ENCODE measurements around the gene ANO7. TPM values are rescaled to one million over a fixed set of nuclear protein-coding genes. Genes with fewer than 3 reads are reported as not detected.

ANO7 gene
- total RNA-seq, 1 donor from 2014 or later: 3.3 TPM

DNA sequence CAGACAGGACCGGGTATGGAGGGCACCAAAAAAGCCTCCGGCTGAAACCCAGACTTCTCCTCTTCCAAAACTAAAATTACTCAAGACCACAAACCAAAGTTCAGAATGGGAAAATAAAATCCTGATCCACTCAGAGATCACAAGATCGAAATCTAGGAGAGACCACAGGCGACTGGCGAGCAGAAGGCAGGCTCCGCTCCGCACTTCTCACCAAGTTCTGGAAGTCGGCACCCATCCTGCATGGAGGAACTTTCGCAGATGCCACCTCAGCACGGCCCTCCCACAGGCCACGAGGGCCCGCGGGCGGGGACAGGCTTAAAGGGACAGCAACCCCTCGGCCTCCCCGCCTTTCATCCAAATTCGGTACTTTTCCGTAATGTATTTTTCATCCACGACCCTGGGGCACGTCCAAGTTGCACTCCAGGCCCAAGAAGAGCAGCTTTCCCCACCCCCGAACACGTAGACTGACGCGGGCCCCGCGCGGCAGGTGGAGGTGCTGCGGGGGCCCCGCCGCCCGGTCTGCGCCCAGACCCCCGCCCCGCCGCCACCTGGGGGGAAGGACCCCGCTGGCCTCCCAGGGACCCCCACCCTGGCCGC is 83.3 kb downstream of the ANO7 start:
- Mint-ChIP-seq H3K9me3 (peaks cover 7% of the 10 kb centered on the region), H3K4me1 (ENCODE audit: unreplicated experiment) (peaks cover 43% of the 10 kb centered on the region), H3K4me3 (peak overlapping the region; percentile 96), H3K36me3 (peaks cover 32% of the 10 kb centered on the region), H3K27me3 (no peaks in the 10 kb centered on the region), H3K27ac (peak overlapping the region; percentile 98)
- no peak for TF ChIP-seq CTCF (conservative IDR thresholded peaks at IDR 0.05)
- DNase-seq (ENCODE audit: extremely low spot score, unreplicated experiment): peak; percentile 77

GRCh38 chr2:241272303-241273209 is 84.1 kb downstream of the ANO7 start:
- Mint-ChIP-seq H3K9me3 (peaks cover 7% of the 10 kb centered on the region), H3K4me1 (ENCODE audit: unreplicated experiment) (peaks cover 43% of the 10 kb centered on the region), H3K36me3 (peaks cover 34% of the 10 kb centered on the region), H3K27me3 (no peaks in the 10 kb centered on the region), H3K4me3 (peak overlapping the region; percentile 86), H3K27ac (peak overlapping the region; percentile 81)
- DNase-seq (ENCODE audit: extremely low spot score, unreplicated experiment): peak; percentile 77
- TF ChIP-seq CTCF (conservative IDR thresholded peaks at IDR 0.05): no peak

DNA sequence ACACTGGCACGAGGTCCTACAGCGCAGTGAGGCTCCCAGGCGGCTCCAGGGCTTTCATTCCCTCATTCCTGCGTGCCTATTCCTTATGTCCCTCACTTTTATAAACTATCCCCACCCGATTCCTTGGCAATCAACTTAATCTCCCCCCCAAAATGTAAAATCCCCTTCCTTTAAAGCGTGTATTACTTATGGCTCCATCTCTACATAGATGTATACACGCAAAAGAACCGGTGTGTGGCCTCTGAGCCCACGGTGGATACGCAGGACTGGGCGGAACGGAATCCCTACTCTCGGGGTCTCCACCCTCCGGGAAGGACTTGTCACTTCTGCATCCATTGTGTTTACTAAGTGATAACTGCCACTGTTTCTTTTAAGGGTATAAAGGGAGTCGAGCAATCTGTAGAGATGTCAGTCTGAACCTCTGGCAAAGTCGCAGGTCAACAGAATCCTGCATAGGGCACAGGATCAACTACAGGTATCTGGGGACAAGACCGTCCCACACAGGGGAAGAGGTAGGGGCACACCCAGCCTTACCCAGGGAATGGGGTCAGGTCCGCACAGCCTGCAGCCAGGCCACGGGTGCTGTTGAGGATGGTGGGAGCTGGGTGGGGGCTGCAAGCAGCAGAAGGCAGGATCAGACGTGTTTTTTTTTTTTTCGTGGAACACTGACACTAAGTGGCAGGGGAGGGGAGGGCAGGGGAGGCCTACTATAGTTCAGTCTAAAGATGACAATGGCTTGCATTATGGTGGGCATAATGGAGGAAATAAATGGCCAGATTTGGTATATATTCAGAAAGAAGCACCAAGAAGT is 84.9 kb downstream of the ANO7 start:
- Mint-ChIP-seq H3K9me3 (peaks cover 7% of the 10 kb centered on the region), H3K27ac (peak overlapping the region; percentile 81), H3K4me3 (peak overlapping the region; percentile 86), H3K27me3 (no peaks in the 10 kb centered on the region), H3K4me1 (ENCODE audit: unreplicated experiment) (peaks cover 39% of the 10 kb centered on the region), H3K36me3 (peaks cover 26% of the 10 kb centered on the region)
- TF ChIP-seq CTCF (conservative IDR thresholded peaks at IDR 0.05): no peak
- no peak for DNase-seq (ENCODE audit: extremely low spot score, unreplicated experiment)

- peak overlapping the region; percentile 81 for H3K27ac Mint-ChIP-seq
- peaks cover 34% of the 10 kb centered on the region for H3K4me1 Mint-ChIP-seq (ENCODE audit: unreplicated experiment)
- no peaks in the 10 kb centered on the region for H3K27me3 Mint-ChIP-seq
- peaks cover 26% of the 10 kb centered on the region for H3K36me3 Mint-ChIP-seq
- DNase-seq (ENCODE audit: extremely low spot score, unreplicated experiment): no peak
- peaks cover 7% of the 10 kb centered on the region for H3K9me3 Mint-ChIP-seq
- peak overlapping the region; percentile 86 for H3K4me3 Mint-ChIP-seq
- no peak for TF ChIP-seq CTCF (conservative IDR thresholded peaks at IDR 0.05)
Observed at GRCh38 chr2:241274127-241274526, 85.7 kb downstream of the ANO7 start.

Other genes with a start within 250 kb of the ANO7 start
- gene SNED1, start 190.1 kb upstream of the ANO7 start, total RNA-seq (ENCODE audit: low replicate concordance): 9.7 and 140 TPM in 2 replicates
- gene MTERF4, start 86.4 kb upstream of the ANO7 start, total RNA-seq (ENCODE audit: low replicate concordance): 38.9 and 46.3 TPM in 2 replicates
- 31.8 and 50.9 TPM in 2 replicates for gene PASK, start 39.2 kb upstream of the ANO7 start, total RNA-seq (ENCODE audit: low replicate concordance)
- gene PPP1R7, start 38.2 kb upstream of the ANO7 start, total RNA-seq (ENCODE audit: low replicate concordance): 50.7 and 52.4 TPM in 2 replicates
- 466 and 659 TPM in 2 replicates for gene HDLBP, start 127.0 kb downstream of the ANO7 start, total RNA-seq (ENCODE audit: low replicate concordance)
- 333 and 425 TPM in 2 replicates for gene SEPTIN2, start 127.2 kb downstream of the ANO7 start, total RNA-seq (ENCODE audit: low replicate concordance)
- 62.5 and 71.1 TPM in 2 replicates for gene FARP2, start 167.6 kb downstream of the ANO7 start, total RNA-seq (ENCODE audit: low replicate concordance)

Data from type B pancreatic cell (in vitro differentiated cells).